ENCODE results near the gene CEP112. TPM values are rescaled to one million over a fixed set of nuclear protein-coding genes. Genes with fewer than 3 reads are reported as not detected.
"Not testable (repeated sequence)": the region's sequence is repeated elsewhere in the genome, so short reads cannot be mapped to it uniquely, and the experiment has no call there.

CEP112 gene
- total RNA-seq, 1 experiment from 2014 or later = 9.5 TPM

DNA sequence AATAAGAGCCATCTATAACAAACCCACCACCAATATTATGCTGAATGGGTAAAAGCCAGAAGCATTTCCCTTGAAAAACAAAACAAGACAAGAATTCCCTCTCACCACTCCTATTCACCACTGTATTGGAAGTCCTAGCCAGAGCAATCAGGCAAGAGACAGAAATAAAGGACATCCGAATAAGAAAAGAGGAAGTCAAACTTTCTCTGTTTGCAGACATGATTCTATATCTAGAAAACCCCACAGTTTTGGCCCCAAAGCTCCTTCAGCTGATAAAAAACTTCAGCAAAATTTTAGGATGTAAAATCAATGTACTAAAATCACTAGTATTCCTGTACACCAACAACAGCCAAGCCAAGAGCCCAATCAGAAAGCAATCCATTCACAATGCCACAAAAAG, 358.7 kb downstream of the CEP112 start:
- intact Hi-C loops (cut with micrococcal nuclease; ENCODE audit: unreplicated experiment) (no loop called here), in situ Hi-C loops (cut with HindIII; ENCODE audit: low pct_unique_long_range_greater_than_20kb, low sequenced_read_pairs) (no loop called here)
- CTCF ChIA-PET = no interaction called here
- Histone ChIP-seq H3K9me3 (ENCODE audit: control insufficient read depth, insufficient read depth, low read depth, low read length) (peaks cover 4% of the 10 kb centered on the region; the same call in 1 of the 2 replicates), H3K4me3 (ENCODE audit: low read depth in 2 of 2, low read length in 2 of 2) (no peak overlapping the region), H3K27me3 (ENCODE audit: control insufficient read depth, insufficient read depth, low read length) (no peaks in the 10 kb centered on the region), H3K36me3 (ENCODE audit: control insufficient read depth, insufficient read depth, low read length) (no peaks in the 10 kb centered on the region), H3K27ac (ENCODE audit: low read length) (no peak overlapping the region), H3K4me1 (ENCODE audit: control insufficient read depth, insufficient read depth, low read length) (no peaks in the 10 kb centered on the region)
- DNase-seq (ENCODE audit: low read depth, low spot score) (no peak), ATAC-seq (no peak)
- BruUV-seq (replicated peaks) = no TSS peak
- POLR2A ChIA-PET = no interaction called here
- no peak for TF ChIP-seq TCF7L2 (IDR thresholded peaks at IDR 0.05; ENCODE audit: low read depth, low read length)
- no peak for TF ChIP-seq SIN3A (IDR thresholded peaks at IDR 0.05; ENCODE audit: borderline replicate concordance, insufficient read depth, low read depth, low read length)
- no peak for TF ChIP-seq CTCF (IDR thresholded peaks at IDR 0.05)
- TF ChIP-seq, protein P1, sequence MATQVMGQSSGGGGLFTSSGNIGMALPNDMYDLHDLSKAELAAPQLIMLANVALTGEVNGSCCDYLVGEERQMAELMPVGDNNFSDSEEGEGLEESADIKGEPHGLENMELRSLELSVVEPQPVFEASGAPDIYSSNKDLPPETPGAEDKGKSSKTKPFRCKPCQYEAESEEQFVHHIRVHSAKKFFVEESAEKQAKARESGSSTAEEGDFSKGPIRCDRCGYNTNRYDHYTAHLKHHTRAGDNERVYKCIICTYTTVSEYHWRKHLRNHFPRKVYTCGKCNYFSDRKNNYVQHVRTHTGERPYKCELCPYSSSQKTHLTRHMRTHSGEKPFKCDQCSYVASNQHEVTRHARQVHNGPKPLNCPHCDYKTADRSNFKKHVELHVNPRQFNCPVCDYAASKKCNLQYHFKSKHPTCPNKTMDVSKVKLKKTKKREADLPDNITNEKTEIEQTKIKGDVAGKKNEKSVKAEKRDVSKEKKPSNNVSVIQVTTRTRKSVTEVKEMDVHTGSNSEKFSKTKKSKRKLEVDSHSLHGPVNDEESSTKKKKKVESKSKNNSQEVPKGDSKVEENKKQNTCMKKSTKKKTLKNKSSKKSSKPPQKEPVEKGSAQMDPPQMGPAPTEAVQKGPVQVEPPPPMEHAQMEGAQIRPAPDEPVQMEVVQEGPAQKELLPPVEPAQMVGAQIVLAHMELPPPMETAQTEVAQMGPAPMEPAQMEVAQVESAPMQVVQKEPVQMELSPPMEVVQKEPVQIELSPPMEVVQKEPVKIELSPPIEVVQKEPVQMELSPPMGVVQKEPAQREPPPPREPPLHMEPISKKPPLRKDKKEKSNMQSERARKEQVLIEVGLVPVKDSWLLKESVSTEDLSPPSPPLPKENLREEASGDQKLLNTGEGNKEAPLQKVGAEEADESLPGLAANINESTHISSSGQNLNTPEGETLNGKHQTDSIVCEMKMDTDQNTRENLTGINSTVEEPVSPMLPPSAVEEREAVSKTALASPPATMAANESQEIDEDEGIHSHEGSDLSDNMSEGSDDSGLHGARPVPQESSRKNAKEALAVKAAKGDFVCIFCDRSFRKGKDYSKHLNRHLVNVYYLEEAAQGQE (IDR thresholded peaks at IDR 0.05; ENCODE audit: insufficient read depth in 1 of 2, low read depth in 2 of 2, low read length in 1 of 2) = no peak
- no peak for TF ChIP-seq POLR2AphosphoS5 (IDR thresholded peaks at IDR 0.05; ENCODE audit: low read depth, low read length)

- ChIA-PET POLR2A (no interaction called here), CTCF (no interaction called here)
- TF ChIP-seq, protein P1 (IDR thresholded peaks at IDR 0.05; ENCODE audit: insufficient read depth in 1 of 2, low read depth in 2 of 2, low read length in 1 of 2) = no peak
- TF ChIP-seq POLR2AphosphoS5 (IDR thresholded peaks at IDR 0.05; ENCODE audit: low read depth, low read length) = no peak
- TF ChIP-seq TCF7L2 (IDR thresholded peaks at IDR 0.05; ENCODE audit: low read depth, low read length) = no peak
- TF ChIP-seq SIN3A (IDR thresholded peaks at IDR 0.05; ENCODE audit: borderline replicate concordance, insufficient read depth, low read depth, low read length) = no peak
- no peak for TF ChIP-seq CTCF (IDR thresholded peaks at IDR 0.05)
- no peaks in the 10 kb centered on the region for H3K27me3 ChIP-seq (ENCODE audit: control insufficient read depth, insufficient read depth, low read length)
- H3K36me3 ChIP-seq (ENCODE audit: control insufficient read depth, insufficient read depth, low read length) = no peaks in the 10 kb centered on the region
- no peak for DNase-seq (ENCODE audit: low read depth, low spot score)
- H3K4me3 ChIP-seq (ENCODE audit: low read depth in 2 of 2, low read length in 2 of 2) = no peak overlapping the region
- no peaks in the 10 kb centered on the region for H3K4me1 ChIP-seq (ENCODE audit: control insufficient read depth, insufficient read depth, low read length)
- H3K9me3 ChIP-seq (ENCODE audit: control insufficient read depth, insufficient read depth, low read depth, low read length) = peaks cover 4% of the 10 kb centered on the region; the same call in 1 of the 2 replicates
- intact Hi-C loops (cut with micrococcal nuclease; ENCODE audit: unreplicated experiment) (no loop called here), in situ Hi-C loops (cut with HindIII; ENCODE audit: low pct_unique_long_range_greater_than_20kb, low sequenced_read_pairs) (no loop called here)
- no TSS peak for BruUV-seq (replicated peaks)
- H3K27ac ChIP-seq (ENCODE audit: low read length) = no peak overlapping the region
- no peak for ATAC-seq
These were observed 361.6 kb downstream of the CEP112 start for GRCh38 chr17:65830356-65830755.

- CTCF ChIA-PET = interaction anchor here (0.5 kb wide), 1 partner anchor 219 kb away, joined by 3 read pairs; no protein-coding TSS in a partner anchor
- intact Hi-C loops (cut with micrococcal nuclease; ENCODE audit: unreplicated experiment); H3K27ac ChIP-seq (ENCODE audit: low read length); H3K4me1 ChIP-seq (ENCODE audit: control insufficient read depth, insufficient read depth, low read length); BruUV-seq (replicated peaks); POLR2A ChIA-PET; H3K27me3 ChIP-seq (ENCODE audit: control insufficient read depth, insufficient read depth, low read length); ATAC-seq; H3K9me3 ChIP-seq (ENCODE audit: control insufficient read depth, insufficient read depth, low read depth, low read length); H3K36me3 ChIP-seq (ENCODE audit: control insufficient read depth, insufficient read depth, low read length); H3K4me3 ChIP-seq (ENCODE audit: low read depth in 2 of 2, low read length in 2 of 2); DNase-seq (ENCODE audit: low read depth, low spot score); in situ Hi-C loops (cut with HindIII; ENCODE audit: low pct_unique_long_range_greater_than_20kb, low sequenced_read_pairs): not testable (repeated sequence)
These were observed 365.4 kb downstream of the CEP112 start for GRCh38 chr17:65826577-65826976.
